ENCODE measurements around the gene LTB4R2.

DNA sequence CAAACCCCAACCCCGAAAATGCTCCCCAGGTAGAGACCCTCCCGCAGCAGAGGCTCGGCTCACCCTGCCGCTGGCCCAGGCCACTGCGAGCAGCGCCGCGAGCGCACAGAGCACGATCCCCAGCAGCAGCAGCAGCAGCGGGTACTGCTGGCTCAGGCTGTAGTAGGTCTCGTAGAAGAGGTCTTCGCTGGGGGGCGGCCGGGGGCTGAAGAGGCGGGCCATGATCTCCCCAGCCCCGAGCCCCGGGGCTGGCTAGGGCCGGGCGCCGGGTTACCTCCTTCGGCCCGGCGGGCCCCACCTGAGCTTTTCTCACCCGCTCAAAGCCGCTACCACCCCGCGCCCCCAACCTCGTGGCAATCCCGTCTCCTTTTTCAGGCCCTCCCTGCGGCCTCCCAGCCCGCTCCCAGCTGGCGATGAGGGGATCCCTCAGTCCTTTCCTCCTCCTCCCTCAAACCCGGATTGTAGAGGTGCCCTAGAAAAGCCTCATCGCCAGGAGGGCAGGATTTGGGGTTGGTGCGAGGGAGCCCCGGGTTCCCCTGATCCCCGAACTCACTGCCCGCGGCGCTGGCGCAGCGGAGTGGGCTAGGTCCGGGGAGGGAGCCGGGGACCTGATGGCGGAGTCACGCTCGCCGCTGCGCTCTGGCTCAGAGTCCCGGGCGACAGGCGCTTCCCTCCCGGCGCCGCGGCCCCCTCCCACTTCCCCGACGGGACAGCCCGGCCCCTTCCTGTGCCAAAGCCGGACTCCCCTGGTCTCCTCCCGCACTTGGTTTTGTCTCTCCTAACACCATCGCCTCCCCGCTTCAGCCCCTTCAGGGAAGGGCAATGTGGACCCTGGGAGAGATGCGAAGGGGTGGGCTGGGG is 24.7 kb downstream of the LTB4R2 start, which contains the start of gene ADCY4:
- TF ChIP-seq EP300 (IDR thresholded peaks at IDR 0.05): no peak
- TF ChIP-seq POLR2AphosphoS5 (IDR thresholded peaks at IDR 0.05): peak; percentile 62 to 79
- TF ChIP-seq, protein P1, sequence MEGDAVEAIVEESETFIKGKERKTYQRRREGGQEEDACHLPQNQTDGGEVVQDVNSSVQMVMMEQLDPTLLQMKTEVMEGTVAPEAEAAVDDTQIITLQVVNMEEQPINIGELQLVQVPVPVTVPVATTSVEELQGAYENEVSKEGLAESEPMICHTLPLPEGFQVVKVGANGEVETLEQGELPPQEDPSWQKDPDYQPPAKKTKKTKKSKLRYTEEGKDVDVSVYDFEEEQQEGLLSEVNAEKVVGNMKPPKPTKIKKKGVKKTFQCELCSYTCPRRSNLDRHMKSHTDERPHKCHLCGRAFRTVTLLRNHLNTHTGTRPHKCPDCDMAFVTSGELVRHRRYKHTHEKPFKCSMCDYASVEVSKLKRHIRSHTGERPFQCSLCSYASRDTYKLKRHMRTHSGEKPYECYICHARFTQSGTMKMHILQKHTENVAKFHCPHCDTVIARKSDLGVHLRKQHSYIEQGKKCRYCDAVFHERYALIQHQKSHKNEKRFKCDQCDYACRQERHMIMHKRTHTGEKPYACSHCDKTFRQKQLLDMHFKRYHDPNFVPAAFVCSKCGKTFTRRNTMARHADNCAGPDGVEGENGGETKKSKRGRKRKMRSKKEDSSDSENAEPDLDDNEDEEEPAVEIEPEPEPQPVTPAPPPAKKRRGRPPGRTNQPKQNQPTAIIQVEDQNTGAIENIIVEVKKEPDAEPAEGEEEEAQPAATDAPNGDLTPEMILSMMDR (IDR thresholded peaks at IDR 0.05): no peak
- peak in 3 of 4 donors; percentile 34 to 58 (median 56) for TF ChIP-seq POLR2A (IDR thresholded peaks at IDR 0.05)
